RPMI8226 (cell line): ENCODE data around the gene CHST13.
"Not testable (repeated sequence)": the region's sequence is repeated elsewhere in the genome, so short reads cannot be mapped to it uniquely, and the experiment has no call there.

ENCODE experiments used
- DNase-seq: peaks from one replicate; pipeline ENCODE4 v3.0.0-alpha.2; 2015

Gene CHST13

DNA sequence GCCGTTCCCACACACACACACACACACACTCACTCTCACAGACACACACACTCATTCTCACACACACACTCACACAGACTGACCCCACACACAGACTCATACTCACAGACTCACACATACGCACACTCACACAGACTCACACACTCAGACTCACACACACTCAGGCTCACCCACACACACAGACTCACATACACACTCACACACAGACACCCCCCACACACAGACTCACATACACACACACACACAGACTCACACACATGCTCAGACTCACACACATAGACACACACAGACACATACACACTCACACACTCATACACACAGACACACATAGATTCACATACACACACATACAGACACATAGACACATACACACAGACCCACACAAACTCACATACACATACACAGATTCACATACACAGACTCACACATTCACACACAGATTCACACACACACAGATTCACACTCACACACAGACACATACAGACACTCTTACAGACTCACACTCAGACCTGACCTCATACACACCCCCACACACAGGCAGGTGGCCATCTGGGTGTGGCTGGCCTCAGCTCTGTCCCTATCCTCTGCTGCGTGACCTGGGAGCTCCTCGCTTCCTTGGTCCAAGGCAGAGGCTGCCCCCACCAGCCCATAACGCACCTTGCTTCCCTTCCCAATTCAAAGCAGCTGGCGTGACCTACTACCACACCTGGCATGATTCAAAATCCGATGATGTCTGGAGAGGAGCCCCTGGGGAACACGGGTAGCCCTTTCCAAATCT is 32.9 kb downstream of the CHST13 start:
- DNase-seq: no peak

DNA sequence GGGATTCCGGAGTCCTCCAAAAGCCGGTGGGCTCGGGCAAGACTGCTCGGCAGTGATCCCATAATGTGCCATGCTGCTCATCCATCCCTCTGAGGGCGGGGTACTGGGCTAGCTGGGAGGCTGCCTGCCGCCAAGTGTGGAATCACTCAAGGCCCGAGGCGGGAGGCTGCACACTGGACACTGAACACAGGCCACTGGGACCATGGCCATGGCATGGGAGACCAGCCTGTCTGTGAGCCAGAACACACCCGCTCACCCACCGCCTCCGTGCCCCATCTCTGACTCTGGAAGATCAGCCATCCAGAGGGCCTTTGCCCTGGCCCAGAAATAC is 33.4 kb downstream of the CHST13 start:
- DNase-seq: no peak

DNA sequence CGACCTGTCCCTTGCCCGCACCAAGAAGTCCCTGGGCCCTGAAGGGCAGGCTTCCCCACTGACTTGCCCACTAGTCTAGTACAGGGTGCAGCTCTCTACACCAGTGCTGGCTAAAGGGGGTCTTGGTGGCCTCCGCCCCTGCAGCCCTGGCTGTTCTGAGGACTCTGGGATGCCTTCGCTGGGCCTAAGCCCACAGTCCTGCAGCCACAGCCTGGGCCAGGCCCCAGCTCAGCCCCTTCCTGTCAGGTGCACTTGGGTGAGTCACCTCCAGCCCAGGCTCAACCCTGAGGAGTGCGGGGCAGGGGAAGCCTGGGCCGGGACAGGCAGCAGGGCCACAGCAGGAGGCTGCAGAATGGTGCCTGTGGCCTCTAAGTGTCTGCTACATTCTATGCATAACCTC is 33.8 kb downstream of the CHST13 start:
- no peak for DNase-seq

DNA sequence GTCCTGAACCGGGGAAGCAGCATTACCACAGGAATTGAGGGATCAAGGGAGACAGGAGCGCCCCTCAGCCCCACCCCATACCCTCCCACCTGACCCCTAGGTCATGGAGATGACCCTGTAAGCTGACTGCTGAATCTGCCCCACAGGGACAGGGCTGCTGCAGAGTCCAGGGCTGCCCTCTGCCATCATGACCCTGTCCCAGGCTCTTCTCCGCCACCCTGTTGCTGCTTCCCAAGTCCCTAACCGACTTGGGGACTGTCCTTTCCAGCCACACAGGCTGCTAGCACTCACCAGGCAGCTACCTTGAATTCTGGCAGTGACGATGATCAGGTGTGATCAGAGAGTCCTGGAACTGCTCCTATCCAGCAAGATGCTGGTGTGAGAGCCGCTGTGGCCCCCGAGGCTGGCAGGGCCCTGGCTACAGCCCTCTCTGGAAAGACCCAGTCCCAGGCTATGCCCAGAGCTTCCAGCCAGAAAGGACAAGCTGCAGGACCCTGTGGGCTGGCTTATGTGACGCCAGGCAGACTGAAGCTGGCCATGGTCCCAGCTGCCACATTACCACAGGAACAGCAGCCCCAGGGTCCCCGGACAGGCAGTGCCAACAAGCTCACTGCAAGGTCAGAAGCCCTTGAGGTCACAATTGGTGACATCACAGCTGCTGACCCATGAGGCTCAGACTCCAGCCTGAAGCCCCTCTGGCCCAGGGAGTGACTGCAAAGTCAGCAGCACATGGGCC is 34.5 kb downstream of the CHST13 start, which contains the start of gene C3orf22:
TSS of gene C3orf22 (minus strand) at position 597 of the 736 bp plus-strand sequence. CDS start 5,542 bp downstream, outside the sequence.
- DNase-seq: no peak

DNA sequence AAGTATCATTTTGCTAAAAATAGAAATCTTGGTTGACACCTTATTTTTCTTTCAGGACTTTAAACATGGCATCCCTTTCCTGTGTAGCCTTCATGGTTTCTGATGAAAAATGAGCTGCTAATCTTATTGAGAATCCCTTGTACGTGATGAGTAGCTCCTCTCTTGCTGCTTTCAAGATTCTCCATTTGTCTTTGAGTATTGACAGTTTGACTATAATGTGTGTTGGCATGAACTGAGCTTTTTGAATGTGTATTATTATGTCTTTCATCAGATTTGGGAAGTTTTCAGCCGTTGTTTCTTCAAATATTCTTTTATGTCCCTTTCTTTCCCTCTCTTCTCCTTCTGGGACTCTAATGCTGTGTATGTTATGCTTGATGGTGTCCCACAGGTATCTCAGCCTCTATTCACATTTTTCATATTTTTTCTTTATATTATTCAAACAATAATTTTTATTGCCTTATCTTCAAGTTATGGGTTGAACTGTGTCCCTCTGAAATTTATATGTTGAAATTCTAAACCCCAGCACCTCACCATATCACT is 38.9 kb downstream of the CHST13 start:
- no peak for DNase-seq

DNA sequence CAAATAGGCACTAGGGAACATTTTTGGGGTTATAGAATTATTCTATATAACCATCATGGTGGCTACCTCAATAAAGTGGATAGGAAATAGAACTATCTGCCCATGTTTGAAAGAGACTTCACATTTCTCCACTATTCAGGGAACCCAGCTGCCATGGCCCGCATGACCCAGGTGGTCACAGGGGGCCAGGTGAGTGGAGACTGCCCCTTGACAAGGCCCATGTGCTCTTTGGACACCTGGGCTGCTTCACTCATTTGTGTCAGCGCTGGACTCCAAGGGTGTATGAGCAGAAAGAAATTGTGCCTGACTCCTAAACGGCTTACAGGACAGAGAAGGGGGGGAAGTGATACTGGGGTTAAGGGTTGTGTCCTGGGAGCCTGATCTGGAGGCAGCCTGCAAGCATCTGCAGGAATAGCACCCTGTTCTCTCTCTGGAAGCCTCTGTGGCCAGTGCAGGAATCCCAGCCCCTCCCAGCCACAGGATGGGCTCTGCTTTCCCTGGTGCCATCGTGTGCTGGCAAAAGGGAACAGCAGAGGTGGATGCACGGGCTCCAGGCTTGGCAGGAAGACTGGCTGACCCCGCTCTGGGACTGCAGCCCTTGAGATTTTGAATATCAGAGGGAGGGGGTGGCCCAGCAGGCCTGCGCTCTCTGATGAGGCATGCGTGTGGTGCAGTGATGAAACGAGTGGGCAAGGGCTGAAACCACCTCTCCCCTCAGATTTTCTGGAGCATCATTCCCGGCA is 43.9 kb downstream of the CHST13 start:
- DNase-seq: no peak

DNA sequence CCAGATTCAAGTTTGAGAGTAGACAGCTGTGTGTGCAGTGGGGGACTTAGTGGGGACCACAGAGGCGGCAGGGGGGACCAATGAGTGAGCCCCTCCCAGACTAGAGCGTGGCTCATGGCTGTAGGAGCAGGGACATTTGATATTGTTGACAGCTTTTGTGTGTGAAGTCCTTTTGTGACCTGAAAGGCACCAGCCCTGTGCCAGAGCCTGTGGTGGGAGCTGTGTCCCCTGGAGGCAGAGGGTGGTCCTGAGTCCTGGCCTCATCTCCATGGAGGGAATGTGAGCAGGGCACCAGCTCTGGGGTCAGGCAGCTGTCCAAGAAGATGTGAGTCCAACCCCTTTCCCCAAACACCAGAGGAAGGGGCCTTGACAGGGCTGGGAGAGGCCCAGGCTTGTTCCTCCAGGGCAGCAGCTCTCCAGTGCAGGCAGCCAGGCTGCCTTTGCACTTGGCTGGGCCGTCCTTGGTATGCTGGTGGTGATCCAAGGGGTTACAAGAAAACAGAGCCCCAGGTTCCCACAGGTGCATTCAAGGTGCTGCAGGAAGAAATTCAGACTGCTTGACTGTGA is 44.9 kb downstream of the CHST13 start:
- DNase-seq: no peak

DNA sequence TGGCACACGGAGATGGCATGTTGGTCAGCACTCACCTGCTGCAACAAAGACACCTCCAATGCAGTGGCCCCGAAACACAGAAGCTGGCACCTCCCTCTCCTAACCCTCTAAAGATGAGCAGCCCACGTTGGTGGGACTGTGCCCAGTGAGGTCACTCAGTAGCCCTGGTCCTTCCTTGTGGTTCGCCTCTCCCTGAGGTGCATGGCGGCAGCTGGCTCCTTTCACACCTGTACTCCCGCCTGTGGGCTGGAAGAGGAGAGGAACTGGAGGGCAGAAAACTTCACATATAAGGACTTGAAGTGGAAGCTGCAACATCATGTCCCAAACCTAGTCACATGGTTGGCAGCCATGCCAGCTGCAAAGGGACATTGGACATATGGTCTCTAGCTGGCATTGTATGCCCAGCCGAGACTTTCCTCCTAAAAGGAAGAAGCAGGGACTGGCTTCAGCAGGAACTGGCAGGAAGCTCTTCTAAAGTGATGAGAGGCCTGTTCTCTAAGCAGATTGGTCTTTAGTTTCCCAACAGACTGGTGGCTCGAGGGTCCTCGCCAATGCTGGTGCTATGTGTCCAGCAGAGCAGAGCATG is 45.5 kb downstream of the CHST13 start:
- no peak for DNase-seq

DNA sequence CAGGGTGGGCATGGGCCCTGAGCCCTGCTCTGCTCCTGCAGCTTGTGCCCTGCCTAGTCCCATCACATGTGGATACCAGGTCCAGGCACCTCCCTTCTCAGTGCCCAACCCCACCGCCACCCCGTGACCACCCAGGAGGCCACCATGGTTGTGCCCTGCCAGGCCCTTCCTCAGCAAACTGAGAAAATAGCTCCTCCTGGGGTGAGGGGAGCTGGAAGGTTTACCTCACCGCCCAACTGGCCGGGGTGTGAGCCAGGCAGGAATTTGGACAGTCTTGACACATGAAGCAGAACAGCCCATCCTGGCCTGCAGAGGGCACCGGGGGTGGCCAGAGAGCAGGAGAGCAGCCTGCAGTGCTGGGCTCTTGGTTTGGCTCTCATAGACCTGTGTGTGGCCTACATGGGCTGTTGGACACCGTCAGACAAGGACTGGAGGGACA is 46.2 kb downstream of the CHST13 start:
- no peak for DNase-seq

DNA sequence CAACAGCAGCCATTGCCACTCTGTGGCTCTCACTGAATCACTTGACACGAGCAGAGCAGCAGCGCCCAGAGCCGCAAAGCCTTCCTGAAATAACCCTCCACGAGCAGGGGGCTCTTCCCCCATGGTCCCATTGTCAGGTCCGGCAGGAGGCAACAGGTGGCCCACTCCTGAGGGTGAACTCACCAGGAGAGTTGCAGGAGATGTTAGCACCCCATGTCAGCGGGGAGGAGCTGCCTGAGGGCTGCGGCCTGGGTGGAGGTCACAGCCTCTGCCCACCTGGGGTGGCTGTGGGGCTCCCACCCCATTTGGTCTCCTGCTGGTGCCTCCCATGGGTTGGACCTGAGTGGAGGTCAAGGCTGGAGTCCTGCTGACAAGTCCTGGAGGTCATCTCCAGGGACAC is 47.1 kb downstream of the CHST13 start:
- no peak for DNase-seq

DNA sequence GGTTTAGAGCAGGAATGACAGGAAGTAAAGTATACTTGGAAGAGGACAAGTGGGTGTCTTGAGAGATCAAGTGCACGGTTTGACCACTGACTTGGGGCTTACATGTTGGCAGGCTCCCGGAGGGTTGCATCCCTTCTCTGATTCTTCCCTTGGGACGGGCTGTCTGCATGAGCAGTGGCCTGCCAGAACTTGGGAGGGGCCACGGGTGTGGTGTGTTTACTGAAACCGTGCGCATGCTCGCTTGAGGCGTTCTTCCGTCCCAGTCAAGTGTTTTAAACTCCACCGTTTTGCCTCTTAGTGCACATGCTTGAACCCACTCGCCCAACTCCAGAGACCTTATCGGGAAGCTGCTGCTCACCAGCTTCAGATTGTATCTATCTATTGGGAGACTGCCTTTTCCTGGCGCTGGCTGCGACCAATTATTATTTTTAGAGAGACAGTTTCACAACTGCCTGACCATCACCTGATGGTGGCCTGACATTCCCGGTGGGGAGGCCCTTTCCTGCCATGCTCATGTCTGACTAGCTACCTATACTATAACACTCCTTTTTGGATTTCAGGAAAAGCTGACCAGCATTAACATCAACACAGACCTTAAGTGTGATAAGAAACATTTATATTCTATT is 49.6 kb downstream of the CHST13 start:
- DNase-seq: no peak

DNA sequence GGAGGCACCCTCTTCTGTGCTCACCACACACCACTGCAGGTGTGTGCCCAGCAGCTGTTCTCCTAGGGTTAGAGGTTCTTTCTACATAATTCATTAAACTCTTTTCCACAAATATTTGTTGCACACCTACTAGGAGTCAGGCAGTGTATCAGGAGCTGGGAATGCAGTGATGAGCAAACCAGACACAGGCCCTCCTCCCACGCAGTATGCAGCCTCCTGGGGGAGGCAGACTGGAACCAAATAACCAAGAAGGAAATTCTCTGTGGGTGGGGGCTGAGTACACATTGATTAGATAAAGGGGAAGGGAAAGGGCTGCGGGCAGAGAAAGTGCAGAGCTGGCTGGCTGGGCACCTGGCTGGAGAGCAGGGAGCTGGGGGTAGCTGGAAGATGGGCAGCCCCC is 53.3 kb downstream of the CHST13 start:
- DNase-seq: no peak

DNA sequence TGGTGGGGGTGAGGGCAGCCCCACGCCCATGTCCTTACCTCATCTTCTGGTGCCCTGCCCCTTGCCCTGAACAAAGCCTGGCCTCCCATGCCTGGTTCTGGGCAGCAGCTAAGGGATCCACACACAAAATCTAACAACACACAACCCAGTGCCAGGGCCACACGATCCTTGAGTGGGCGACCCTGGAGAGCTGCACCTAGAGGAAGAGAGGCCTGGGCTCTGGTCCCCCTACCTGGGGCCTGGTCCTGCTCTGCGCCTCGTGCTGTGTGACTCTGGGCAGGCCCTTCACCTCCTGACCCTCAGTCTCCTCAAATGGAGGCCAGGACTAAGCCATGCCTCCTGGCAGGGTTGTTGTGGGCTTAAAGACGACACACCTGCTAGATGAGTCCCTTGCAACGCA is 54.7 kb downstream of the CHST13 start:
- DNase-seq: no peak

DNA sequence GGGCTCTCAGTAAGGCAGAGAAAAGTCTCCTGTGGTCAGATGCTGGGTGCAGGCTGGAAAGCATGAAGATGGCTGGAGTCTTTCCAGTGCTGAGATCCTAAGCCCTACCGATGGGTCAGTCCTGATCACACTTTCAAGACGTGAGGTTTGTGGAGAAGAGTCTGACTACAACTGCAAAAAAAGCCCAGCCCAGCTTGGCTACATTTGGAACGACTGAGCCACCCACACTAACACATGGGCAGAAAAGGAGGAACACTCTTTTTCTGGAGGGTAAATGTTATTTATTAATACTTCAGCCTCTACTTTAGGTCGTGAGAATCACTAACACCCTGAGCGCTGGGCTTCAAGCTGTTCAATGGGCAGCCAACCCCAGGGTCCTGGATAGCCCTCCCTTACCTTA is 56.8 kb downstream of the CHST13 start:
- DNase-seq: no peak

DNA sequence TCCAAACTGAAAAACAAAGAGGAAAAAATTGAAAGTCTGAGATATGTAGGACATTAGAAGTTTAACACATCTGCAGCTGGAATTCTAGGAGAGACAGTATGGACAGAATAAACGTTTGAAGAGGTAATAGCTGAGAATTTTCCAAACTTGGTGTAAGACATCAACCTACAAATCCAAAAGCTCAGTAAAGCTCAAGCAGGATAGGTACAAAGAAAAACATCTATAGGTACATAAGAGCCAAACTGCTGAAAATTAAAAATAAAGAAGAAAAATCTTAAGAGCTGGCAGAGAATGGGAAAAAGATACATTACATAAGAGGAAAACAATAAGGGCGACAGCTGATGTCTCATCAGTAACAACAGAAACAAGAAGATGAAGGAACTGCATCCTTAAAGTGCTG is 57.6 kb downstream of the CHST13 start:
- DNase-seq: no peak

DNA sequence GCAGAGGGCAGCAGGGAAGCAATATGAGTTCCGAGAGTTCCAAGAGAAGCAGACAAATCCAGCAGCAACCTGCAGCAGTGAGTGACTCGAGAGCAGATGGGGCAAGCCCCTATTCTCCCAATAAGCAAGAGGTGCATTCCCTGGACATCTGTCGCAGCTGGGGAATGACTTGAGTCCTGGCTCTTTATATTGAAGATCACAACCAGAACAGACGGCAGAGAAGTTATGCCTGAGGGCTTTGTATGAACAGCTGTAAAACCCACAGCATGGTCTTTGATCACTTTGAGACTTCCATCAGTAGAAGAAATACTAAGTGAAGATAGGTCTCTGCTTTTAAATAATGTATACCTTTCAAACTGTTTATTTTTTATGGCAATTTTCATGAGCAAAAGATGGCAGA is 58.4 kb downstream of the CHST13 start:
- DNase-seq: no peak

DNA sequence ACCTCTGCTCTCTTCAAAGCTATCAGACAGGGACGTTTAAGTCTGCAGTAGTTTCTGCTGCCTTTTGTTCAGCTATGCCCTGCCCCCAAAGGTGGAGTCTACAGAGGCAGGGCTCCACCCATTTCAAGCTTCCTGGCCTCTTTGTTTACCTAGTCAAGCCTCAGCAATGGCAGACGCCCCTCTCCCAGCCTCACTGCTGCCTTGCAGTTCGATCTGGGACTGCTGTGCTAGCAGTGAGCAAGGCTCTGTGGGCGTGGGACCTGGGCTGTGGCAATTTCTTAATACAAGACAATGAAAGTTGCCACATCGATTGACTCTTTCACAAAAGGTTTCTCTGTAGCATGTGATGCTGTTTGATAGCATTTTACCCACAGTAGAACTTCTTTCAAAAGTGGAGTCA is 67.6 kb downstream of the CHST13 start:
- DNase-seq: not testable (repeated sequence)
